Measurements from ENCODE around the gene PHLPP2. TPM values are rescaled to one million over a fixed set of nuclear protein-coding genes. Genes with fewer than 3 reads are reported as not detected.

Gene PHLPP2
- total RNA-seq, 1 experiment from 2014 or later = 20.6 TPM

DNA sequence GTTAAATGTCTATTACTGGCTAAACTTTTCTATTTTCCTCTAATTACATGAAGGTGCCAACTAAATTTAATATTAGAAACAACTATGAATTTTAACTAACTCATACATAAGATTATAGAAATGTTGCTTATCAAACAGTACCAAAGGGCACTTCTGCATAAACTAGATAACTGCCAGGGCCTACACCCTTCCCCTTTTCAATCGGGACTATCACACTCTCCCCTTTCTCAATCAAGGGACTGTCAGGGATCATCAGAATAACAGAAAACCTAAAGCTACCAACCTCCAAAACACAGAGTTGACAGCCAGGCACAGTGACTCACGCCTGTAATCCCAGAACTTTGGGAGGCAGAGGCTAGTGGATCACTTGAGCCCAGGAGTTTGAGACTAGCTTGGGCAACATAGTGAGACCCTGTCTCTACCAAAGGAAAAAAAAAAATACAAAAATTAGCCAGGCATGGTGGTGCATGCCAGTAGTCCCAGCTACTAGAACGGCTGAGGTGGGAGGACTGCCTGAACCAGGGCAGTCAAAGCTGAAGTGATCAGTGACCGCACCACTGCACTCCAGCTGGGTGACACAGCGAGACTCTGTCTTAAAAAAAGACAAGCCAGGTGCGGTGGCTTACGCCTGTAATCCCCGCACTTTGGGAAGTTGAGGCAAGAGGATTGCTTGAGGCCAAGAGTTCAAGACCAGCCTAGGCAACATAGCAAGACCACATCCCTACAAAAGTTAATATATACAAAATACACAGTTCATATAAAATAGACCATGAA lies 3.2 kb upstream of the PHLPP2 start:
- Mint-ChIP-seq H3K27ac (ENCODE audit: unreplicated experiment) (no peak overlapping the region), H3K27me3 (ENCODE audit: insufficient read depth, unreplicated experiment) (no peaks in the 10 kb centered on the region), H3K9me3 (ENCODE audit: unreplicated experiment) (no peaks in the 10 kb centered on the region), H3K4me1 (ENCODE audit: low read depth, unreplicated experiment) (peaks cover 8% of the 10 kb centered on the region), H3K36me3 (ENCODE audit: insufficient read depth, unreplicated experiment) (peaks cover 46% of the 10 kb centered on the region), H3K4me3 (ENCODE audit: unreplicated experiment) (no peak overlapping the region)
- H3K9me3 ChIP-seq = no peaks in the 10 kb centered on the region
- intact Hi-C loops (cut with micrococcal nuclease; ENCODE audit: unreplicated experiment) = no loop called here
- TF ChIP-seq, protein P1, sequence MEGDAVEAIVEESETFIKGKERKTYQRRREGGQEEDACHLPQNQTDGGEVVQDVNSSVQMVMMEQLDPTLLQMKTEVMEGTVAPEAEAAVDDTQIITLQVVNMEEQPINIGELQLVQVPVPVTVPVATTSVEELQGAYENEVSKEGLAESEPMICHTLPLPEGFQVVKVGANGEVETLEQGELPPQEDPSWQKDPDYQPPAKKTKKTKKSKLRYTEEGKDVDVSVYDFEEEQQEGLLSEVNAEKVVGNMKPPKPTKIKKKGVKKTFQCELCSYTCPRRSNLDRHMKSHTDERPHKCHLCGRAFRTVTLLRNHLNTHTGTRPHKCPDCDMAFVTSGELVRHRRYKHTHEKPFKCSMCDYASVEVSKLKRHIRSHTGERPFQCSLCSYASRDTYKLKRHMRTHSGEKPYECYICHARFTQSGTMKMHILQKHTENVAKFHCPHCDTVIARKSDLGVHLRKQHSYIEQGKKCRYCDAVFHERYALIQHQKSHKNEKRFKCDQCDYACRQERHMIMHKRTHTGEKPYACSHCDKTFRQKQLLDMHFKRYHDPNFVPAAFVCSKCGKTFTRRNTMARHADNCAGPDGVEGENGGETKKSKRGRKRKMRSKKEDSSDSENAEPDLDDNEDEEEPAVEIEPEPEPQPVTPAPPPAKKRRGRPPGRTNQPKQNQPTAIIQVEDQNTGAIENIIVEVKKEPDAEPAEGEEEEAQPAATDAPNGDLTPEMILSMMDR (IDR thresholded peaks at IDR 0.05; ENCODE audit: insufficient read depth in 1 of 2, low read depth in 1 of 2, low read length in 1 of 2, severe bottlenecking in 1 of 2, unreplicated experiment in 1 of 2) = no peak
- H3K36me3 ChIP-seq (ENCODE audit: control insufficient read depth, insufficient read depth, low read length) = peaks cover 2% of the 10 kb centered on the region
- no TSS peak for BruUV-seq (replicated peaks)
- no peak overlapping the region for H3K4me3 ChIP-seq (ENCODE audit: low read depth, low read length)
- CTCF ChIA-PET = interaction anchor here (0.7 kb wide), 1 partner anchor 16 kb away, joined by 3 read pairs; no protein-coding TSS in a partner anchor
- peaks cover 10% of the 10 kb centered on the region for H3K4me1 ChIP-seq
- POLR2A ChIA-PET = no interaction called here
- no peaks in the 10 kb centered on the region for H3K27me3 ChIP-seq (replicated peaks; ENCODE audit: control insufficient read depth, insufficient read depth, low read length)
- DNase-seq = no peak

DNA sequence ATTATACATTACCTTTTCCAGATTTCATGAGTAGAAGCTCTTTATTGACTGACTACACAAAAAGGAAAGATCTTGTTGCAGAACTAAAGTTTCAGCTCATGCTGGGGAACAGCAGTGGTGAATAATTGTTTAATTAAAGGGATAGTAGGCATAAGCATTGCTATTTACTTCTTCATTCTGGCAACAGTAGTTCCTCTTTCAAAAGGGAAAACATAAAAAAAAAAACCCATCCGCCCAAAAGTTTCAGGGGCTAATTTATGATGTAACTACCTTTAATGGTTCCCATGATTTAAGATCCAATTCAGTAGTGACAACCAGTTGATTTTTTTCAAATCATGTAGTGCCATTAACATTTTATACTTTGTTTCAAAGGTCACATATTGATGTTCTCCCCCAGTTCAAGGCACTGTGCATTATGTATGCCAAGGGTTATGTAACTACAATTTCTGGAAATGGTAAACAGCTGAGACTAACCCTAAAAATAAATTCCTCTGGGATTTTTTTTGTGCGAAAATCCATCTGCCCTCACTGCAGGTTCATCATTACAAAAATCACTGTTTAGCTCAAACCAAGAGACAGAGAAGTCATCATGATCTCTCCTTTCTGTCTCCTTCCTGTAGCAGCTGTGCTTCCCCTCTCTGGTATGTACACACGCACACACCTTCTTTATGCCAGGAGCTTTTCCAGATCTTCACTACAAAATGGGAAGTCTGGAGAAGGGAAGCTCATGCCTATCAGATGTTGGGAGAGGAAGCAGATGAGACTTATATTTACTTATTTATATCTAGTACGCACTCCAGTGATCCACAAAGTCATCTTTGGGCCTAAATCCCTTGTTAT lies 2.2 kb upstream of the PHLPP2 start:
- DNase-seq = no peak
- H3K4me3 Mint-ChIP-seq (ENCODE audit: unreplicated experiment) = no peak overlapping the region
- ChIA-PET POLR2A (no interaction called here), CTCF (no interaction called here)
- TF ChIP-seq, protein P1 (IDR thresholded peaks at IDR 0.05; ENCODE audit: insufficient read depth in 1 of 2, low read depth in 1 of 2, low read length in 1 of 2, severe bottlenecking in 1 of 2, unreplicated experiment in 1 of 2) = no peak
- no peaks in the 10 kb centered on the region for H3K36me3 ChIP-seq (ENCODE audit: control insufficient read depth, insufficient read depth, low read length)
- H3K27me3 ChIP-seq (replicated peaks; ENCODE audit: control insufficient read depth, insufficient read depth, low read length) = no peaks in the 10 kb centered on the region
- H3K27me3 Mint-ChIP-seq (ENCODE audit: insufficient read depth, unreplicated experiment) = no peaks in the 10 kb centered on the region
- intact Hi-C loops (cut with micrococcal nuclease; ENCODE audit: unreplicated experiment) = no loop called here
- peaks cover 15% of the 10 kb centered on the region for H3K4me1 ChIP-seq
- H3K9me3 Mint-ChIP-seq (ENCODE audit: unreplicated experiment) = no peaks in the 10 kb centered on the region
- H3K9me3 ChIP-seq = no peaks in the 10 kb centered on the region
- H3K4me1 Mint-ChIP-seq (ENCODE audit: low read depth, unreplicated experiment) = peaks cover 8% of the 10 kb centered on the region
- H3K27ac Mint-ChIP-seq (ENCODE audit: unreplicated experiment) = no peak overlapping the region
- no TSS peak for BruUV-seq (replicated peaks)
- peaks cover 40% of the 10 kb centered on the region for H3K36me3 Mint-ChIP-seq (ENCODE audit: insufficient read depth, unreplicated experiment)
- no peak overlapping the region for H3K4me3 ChIP-seq (ENCODE audit: low read depth, low read length)

DNA sequence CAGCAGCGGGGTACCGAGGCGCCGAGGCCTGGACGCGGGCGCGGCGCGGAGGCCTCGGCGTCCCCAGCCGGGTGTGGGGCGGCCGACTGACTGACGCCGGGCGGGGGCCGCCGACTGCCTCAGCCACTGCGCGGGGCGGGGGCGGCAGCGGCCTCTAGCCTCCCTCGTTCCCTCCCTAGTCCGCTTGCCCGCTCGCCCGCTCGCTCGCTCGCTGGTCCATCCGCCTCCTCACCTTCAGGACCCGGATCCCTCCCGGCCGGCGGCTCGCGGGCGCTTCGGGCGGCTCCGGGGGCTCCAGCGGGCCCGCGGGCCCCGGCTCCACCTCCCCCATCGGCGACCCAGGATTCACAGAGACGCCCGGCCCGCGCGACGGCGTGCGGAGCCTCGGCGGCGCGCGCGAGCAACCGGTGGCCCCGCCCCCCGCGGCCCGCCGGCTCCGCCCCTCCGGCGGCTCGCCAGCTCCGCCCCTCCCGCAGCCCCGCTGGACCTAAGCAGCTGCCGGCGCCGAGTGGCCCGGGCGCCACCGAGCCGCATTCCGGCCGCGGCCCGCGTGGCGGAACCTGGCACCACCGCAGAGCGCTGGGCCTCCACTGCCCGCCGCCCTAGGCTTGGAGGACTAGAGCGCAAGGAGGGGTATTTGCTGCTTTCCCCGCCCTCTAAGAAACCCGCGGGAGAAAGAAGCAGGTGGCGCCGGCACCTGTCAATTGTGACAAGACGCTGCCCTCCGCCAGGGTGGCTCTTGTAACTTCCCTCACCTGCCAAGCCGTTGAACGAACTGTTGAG lies 773 bp downstream of the PHLPP2 start:
- ChIA-PET POLR2A (interaction anchor here (0.6 to 1.3 kb wide), 2 partner anchors 85 to 159 kb away, joined by 3 to 4 read pairs; partner anchors contain the start of gene AP1G1), CTCF (interaction anchor here (0.6 kb wide), 1 partner anchor 98 kb away, joined by 5 read pairs; the partner anchor contains the start of gene MARVELD3)
- peak; percentile 76 to 90 for DNase-seq
- intact Hi-C loops (cut with micrococcal nuclease; ENCODE audit: unreplicated experiment) = loop anchor here (1.0 to 2.0 kb wide), 2 partner anchors 11 to 57 kb away; no protein-coding TSS in a partner anchor
- H3K9me3 Mint-ChIP-seq (ENCODE audit: unreplicated experiment) = no peaks in the 10 kb centered on the region
- peaks cover 8% of the 10 kb centered on the region for H3K4me1 Mint-ChIP-seq (ENCODE audit: low read depth, unreplicated experiment)
- TF ChIP-seq, protein P1 (IDR thresholded peaks at IDR 0.05; ENCODE audit: insufficient read depth in 1 of 2, low read depth in 1 of 2, low read length in 1 of 2, severe bottlenecking in 1 of 2, unreplicated experiment in 1 of 2) = peak in 1 of 2 experiments; percentile 6
- H3K4me3 ChIP-seq (ENCODE audit: low read depth, low read length) = peak overlapping the region; percentile 62
- no peaks in the 10 kb centered on the region for H3K27me3 ChIP-seq (replicated peaks; ENCODE audit: control insufficient read depth, insufficient read depth, low read length)
- peaks cover 15% of the 10 kb centered on the region for H3K36me3 Mint-ChIP-seq (ENCODE audit: insufficient read depth, unreplicated experiment)
- no peaks in the 10 kb centered on the region for H3K27me3 Mint-ChIP-seq (ENCODE audit: insufficient read depth, unreplicated experiment)
- H3K4me1 ChIP-seq = peaks cover 21% of the 10 kb centered on the region
- peak overlapping the region; percentile 27 for H3K27ac Mint-ChIP-seq (ENCODE audit: unreplicated experiment)
- no peaks in the 10 kb centered on the region; the same call in 1 of the 2 replicates for H3K36me3 ChIP-seq (ENCODE audit: control insufficient read depth, insufficient read depth, low read length)
- BruUV-seq (replicated peaks) = no TSS peak
- no peaks in the 10 kb centered on the region for H3K9me3 ChIP-seq
- peak overlapping the region; percentile 89 for H3K4me3 Mint-ChIP-seq (ENCODE audit: unreplicated experiment)
